GM23338 (cell line): ENCODE data around the gene ATF6. TPM values are rescaled to one million over a fixed set of nuclear protein-coding genes. Genes with fewer than 3 reads are reported as not detected.

Experiments
- ATAC-seq: fragments of 200-7000 bp; cut with Tn5 transposase; 3 replicates; pipeline ENCODE4 v1.9.1; 2020
- DNase-seq: peaks from one replicate; pipeline ENCODE4 v3.0.0-alpha.2; 2015; ENCODE audit warnings: low spot score
- H2AFZ ChIP-seq: fragments of 200-600 bp; sonication (generic); 2 replicates; pipeline ENCODE4 v1.8.0; 2016; ENCODE audit warnings: antibody characterized with exemption, mild to moderate bottlenecking, moderate library complexity
- H3F3A ChIP-seq: fragments of 200-600 bp; sonication (generic); replicated peaks from 2 replicates; pipeline ENCODE4 v1.8.0; 2017; ENCODE audit warnings: antibody characterized with exemption, mixed run types, low read depth
- H3K27ac ChIP-seq: fragments of 200-600 bp; sonication (generic); 2 replicates; pipeline ENCODE4 v1.6.1; 2016; ENCODE audit warnings: low read depth
- H3K27me3 ChIP-seq: fragments of 200-600 bp; sonication (generic); 2 replicates; pipeline ENCODE4 v1.8.0; 2016; ENCODE audit warnings: mild to moderate bottlenecking, mixed run types, moderate library complexity; ENCODE audit not compliant: insufficient read depth
- H3K36me3 ChIP-seq: fragments of 200-600 bp; sonication (generic); 2 replicates; pipeline ENCODE4 v1.8.0; 2016; ENCODE audit warnings: mild to moderate bottlenecking; ENCODE audit not compliant: insufficient read depth
- H3K4me1 ChIP-seq: fragments of 200-600 bp; sonication (generic); 2 replicates; pipeline ENCODE4 v1.8.0; 2016; ENCODE audit warnings: mild to moderate bottlenecking, moderate library complexity; ENCODE audit not compliant: insufficient read depth
- H3K4me2 ChIP-seq: fragments of 200-600 bp; sonication (generic); 2 replicates; pipeline ENCODE4 v1.7.1; 2017; ENCODE audit warnings: mixed run types
- H3K4me3 ChIP-seq: fragments of 200-600 bp; sonication (generic); 2 replicates; pipeline ENCODE4 v1.6.1; 2016; ENCODE audit warnings: mixed run types
- H3K79me2 ChIP-seq: fragments of 200-600 bp; sonication (generic); replicated peaks from 2 replicates; pipeline ENCODE4 v1.8.0; 2017; ENCODE audit warnings: mild to moderate bottlenecking; ENCODE audit not compliant: insufficient read depth
- H3K9me2 ChIP-seq: fragments of 200-600 bp; sonication (generic); 2 replicates; pipeline ENCODE4 v1.8.0; 2017; ENCODE audit not compliant: insufficient read depth
- H4K20me1 ChIP-seq: fragments of 200-600 bp; sonication (generic); replicated peaks from 2 replicates; pipeline ENCODE4 v1.8.0; 2017; ENCODE audit warnings: mild to moderate bottlenecking; ENCODE audit not compliant: insufficient read depth
- H3K27ac Mint-ChIP-seq: 2 replicates; pipeline ENCODE4 v1.8.0; 2020; ENCODE audit warnings: inconsistent platforms, mild to moderate bottlenecking, moderate library complexity, mixed read lengths
- H3K27me3 Mint-ChIP-seq: 3 replicates; pipeline ENCODE4 v1.8.0; 2022; ENCODE audit warnings: low read depth, mild to moderate bottlenecking, moderate library complexity, mixed read lengths, inconsistent platforms; ENCODE audit not compliant: insufficient read depth, poor library complexity
- H3K36me3 Mint-ChIP-seq: 3 replicates; pipeline ENCODE4 v1.8.0; 2021; ENCODE audit warnings: low read depth, mild to moderate bottlenecking, inconsistent platforms, moderate library complexity, mixed read lengths
- H3K4me1 Mint-ChIP-seq: 3 replicates; pipeline ENCODE4 v1.8.0; 2020; ENCODE audit warnings: mild to moderate bottlenecking, inconsistent platforms, mixed read lengths
- H3K4me3 Mint-ChIP-seq: 3 replicates; pipeline ENCODE4 v1.8.0; 2021; ENCODE audit warnings: moderate library complexity, mild to moderate bottlenecking, inconsistent platforms, mixed read lengths
- H3K9me3 Mint-ChIP-seq: 3 replicates; pipeline ENCODE4 v1.8.0; 2020; ENCODE audit warnings: moderate library complexity, mild to moderate bottlenecking, inconsistent platforms, mixed read lengths
- CTCF ChIP-seq, 2 experiments: fragments of 200-600 bp in 1 of 2; sonication (generic) in 1 of 2; conservative IDR thresholded peaks; 2 replicates each; pipeline versions ENCODE4 v1.5.1 to v1.6.1; 2016 to 2017; ENCODE audit warnings: antibody characterized with exemption in 2 of 2, low read depth in 2 of 2, mild to moderate bottlenecking in 2 of 2, moderate library complexity in 1 of 2
- JUNB ChIP-seq: IDR thresholded peaks from one replicate; pipeline ENCODE4 v1.6.1; 2016; ENCODE audit warnings: antibody characterized with exemption; ENCODE audit not compliant: unreplicated experiment
- STAT1 ChIP-seq: IDR thresholded peaks from one replicate; pipeline ENCODE4 v1.6.1; 2016; ENCODE audit warnings: antibody characterized with exemption; ENCODE audit not compliant: unreplicated experiment
- ZNF462 ChIP-seq: fragments of 250-450 bp; sonication (Bioruptor Pico); IDR thresholded peaks from 2 replicates; pipeline ENCODE4 v1.5.0; 2020; ENCODE audit warnings: mild to moderate bottlenecking, moderate library complexity
- polyA plus RNA-seq: library from polyadenylated mRNA; unstranded; fragments of >200 nt; fragmentation: Nextera tagmentation; extraction: Ambion mirVana; gene quantifications from 2 replicates; pipeline ENCODE4 v1.2.1, GENCODE V29; 2016
- total RNA-seq: library from RNA; depleted of rRNA; stranded (reverse); fragments of >200 nt; shearing (Covaris generic); gene quantifications from 2 replicates; pipeline ENCODE4 v1.2.3, GENCODE V29; 2014
- TF ChIP-seq, protein P1 (sequence below): IDR thresholded peaks from 2 replicates; pipeline ENCODE4 v1.6.1; 2016; ENCODE audit warnings: antibody characterized with exemption

Gene ATF6
- total and polyA plus RNA-seq, 2 experiments from 2014 or later = 5.0 to 13.5 TPM

- TF ChIP-seq CTCF (conservative IDR thresholded peaks at IDR 0.05; ENCODE audit: low read depth in 2 of 2) (no peak), JUNB (no peak), ZNF462 (no peak), STAT1 (no peak)
- TF ChIP-seq, protein P1, sequence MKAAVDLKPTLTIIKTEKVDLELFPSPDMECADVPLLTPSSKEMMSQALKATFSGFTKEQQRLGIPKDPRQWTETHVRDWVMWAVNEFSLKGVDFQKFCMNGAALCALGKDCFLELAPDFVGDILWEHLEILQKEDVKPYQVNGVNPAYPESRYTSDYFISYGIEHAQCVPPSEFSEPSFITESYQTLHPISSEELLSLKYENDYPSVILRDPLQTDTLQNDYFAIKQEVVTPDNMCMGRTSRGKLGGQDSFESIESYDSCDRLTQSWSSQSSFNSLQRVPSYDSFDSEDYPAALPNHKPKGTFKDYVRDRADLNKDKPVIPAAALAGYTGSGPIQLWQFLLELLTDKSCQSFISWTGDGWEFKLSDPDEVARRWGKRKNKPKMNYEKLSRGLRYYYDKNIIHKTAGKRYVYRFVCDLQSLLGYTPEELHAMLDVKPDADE = no peak
These were observed 78.6 kb downstream of the ATF6 start (continued) for GRCh38 chr1:161844696-161845095.

GRCh38 chr1:161848676-161849075, 82.6 kb downstream of the ATF6 start:
- Mint-ChIP-seq H3K27me3 (no peaks in the 10 kb centered on the region), H3K36me3 (no peaks in the 10 kb centered on the region), H3K9me3 (no peaks in the 10 kb centered on the region), H3K27ac (no peak overlapping the region), H3K4me1 (peaks cover 4% of the 10 kb centered on the region; the same call in 2 of the 3 replicates), H3K4me3 (no peak overlapping the region)
- Histone ChIP-seq H3K4me2 (no peak overlapping the region), H3K9me2 (no peaks in the 10 kb centered on the region), H3F3A (no peaks in the 10 kb centered on the region), H3K79me2 (no peaks in the 10 kb centered on the region), H3K4me3 (no peak overlapping the region), H3K27me3 (no peaks in the 10 kb centered on the region), H2AFZ (no peak overlapping the region), H3K4me1 (peaks cover 3% of the 10 kb centered on the region; the same call in 1 of the 2 replicates), H3K36me3 (no peaks in the 10 kb centered on the region), H4K20me1 (no peaks in the 10 kb centered on the region), H3K27ac (no peak overlapping the region)
- DNase-seq (no peak), ATAC-seq (no peak)
- no peak for TF ChIP-seq CTCF (conservative IDR thresholded peaks at IDR 0.05; ENCODE audit: low read depth in 2 of 2)
